Activated CD8-positive, alpha-beta memory T cell treated with anti-CD3 and anti-CD28 coated beads, Interleukin-2, amount 50 U/mL, for 24 hours (primary cell): ENCODE results near the gene FLYWCH2.
"Not testable (repeated sequence)": the region's sequence is repeated elsewhere in the genome, so short reads cannot be mapped to it uniquely, and the experiment has no call there.

ENCODE experiments used
- DNase-seq: peaks from one replicate; pipeline ENCODE4 v3.0.0-alpha.2; 2020; ENCODE audit errors: extremely low read depth

Gene FLYWCH2

GRCh38 chr16:2912330-2913199, 29.6 kb downstream of the FLYWCH2 start:
- no peak for DNase-seq

- DNase-seq, result no peak
These were observed 30.6 kb downstream of the FLYWCH2 start for GRCh38 chr16:2913603-2914002.

GRCh38 chr16:2914233-2914632, 31.2 kb downstream of the FLYWCH2 start:
- DNase-seq, result no peak

- DNase-seq, result no peak
These were observed 32.3 kb downstream of the FLYWCH2 start for GRCh38 chr16:2915196-2915929.

- no peak for DNase-seq
These were observed 36.7 kb downstream of the FLYWCH2 start for GRCh38 chr16:2919511-2920255.

- no peak for DNase-seq
These were observed 40.5 kb downstream of the FLYWCH2 start for GRCh38 chr16:2923481-2923880.

- no peak for DNase-seq
These were observed 42.1 kb downstream of the FLYWCH2 start for GRCh38 chr16:2924901-2925755.

- no peak for DNase-seq
These were observed 43.1 kb downstream of the FLYWCH2 start for GRCh38 chr16:2925951-2926649.

GRCh38 chr16:2926650-2926999, 43.6 kb downstream of the FLYWCH2 start:
- no peak for DNase-seq

GRCh38 chr16:2927010-2927646, 44.1 kb downstream of the FLYWCH2 start:
- peak; percentile 71 for DNase-seq

GRCh38 chr16:2928151-2928550, 45.1 kb downstream of the FLYWCH2 start:
- not testable (repeated sequence) for DNase-seq

- no peak for DNase-seq
These were observed 45.8 kb downstream of the FLYWCH2 start for GRCh38 chr16:2928796-2929195.

- no peak for DNase-seq
These were observed 46.7 kb downstream of the FLYWCH2 start for GRCh38 chr16:2929693-2930092.

GRCh38 chr16:2930236-2930635, 47.2 kb downstream of the FLYWCH2 start:
- DNase-seq, result no peak

GRCh38 chr16:2931231-2931914, 48.4 kb downstream of the FLYWCH2 start:
- not testable (repeated sequence) for DNase-seq

GRCh38 chr16:2933136-2933535, 50.1 kb downstream of the FLYWCH2 start:
- DNase-seq, result no peak

- no peak for DNase-seq
These were observed 50.7 kb downstream of the FLYWCH2 start for GRCh38 chr16:2933701-2934100.

- DNase-seq, result no peak
These were observed 51.4 kb downstream of the FLYWCH2 start for GRCh38 chr16:2934450-2934849.

- no peak for DNase-seq
These were observed 53.5 kb downstream of the FLYWCH2 start for GRCh38 chr16:2936436-2937011.
